Measurements from ENCODE around the gene ACSS1. TPM values are rescaled to one million over a fixed set of nuclear protein-coding genes. Genes with fewer than 3 reads are reported as not detected.

Gene ACSS1
- total and polyA plus RNA-seq, 4 donors: 11.2 to 37.3 (median 31.6) TPM

DNA sequence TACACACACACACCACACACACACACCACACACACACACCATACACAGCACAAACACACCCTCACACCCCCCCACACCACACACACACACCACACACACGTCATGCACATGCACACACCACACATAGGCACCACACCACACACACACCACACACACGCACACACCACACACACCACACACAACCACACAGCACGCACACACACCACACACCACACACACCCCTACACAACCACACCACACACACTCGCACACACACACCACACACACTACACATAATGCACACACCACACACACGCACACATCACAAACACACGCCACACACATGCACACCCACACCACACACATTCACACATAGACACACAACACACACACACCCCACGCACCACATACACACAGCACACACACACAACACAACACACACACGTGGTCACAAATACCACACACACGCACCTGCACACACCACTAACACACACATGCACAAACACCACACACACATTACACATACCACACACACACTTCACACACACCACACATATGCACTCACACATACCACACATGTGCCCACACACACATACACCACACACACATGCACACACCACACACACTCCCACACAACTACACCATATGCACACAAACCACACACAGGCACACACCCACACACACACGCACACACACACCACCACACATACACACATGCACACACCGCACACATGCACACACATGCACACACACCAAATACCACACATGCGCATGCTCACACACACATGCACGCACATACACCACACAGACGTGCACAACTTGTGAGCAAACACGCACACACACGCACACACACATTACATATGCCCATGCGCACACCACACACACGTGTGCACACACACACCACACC lies 9.4 kb upstream of the ACSS1 start:
- peaks cover 23% of the 10 kb centered on the region for H3K4me1 ChIP-seq (ENCODE audit: control insufficient read depth, insufficient read depth, low read length)
- no peak overlapping the region for H3K27ac ChIP-seq (ENCODE audit: low read depth, low read length)
- DNase-seq (ENCODE audit: low read depth in 4 of 6, low spot score in 6 of 6): no peak
- WGBS (ENCODE audit: insufficient coverage): 94% methylated on average over 17 of the region's 18 CpGs
- H3K4me3 ChIP-seq (ENCODE audit: low read depth, low read length): no peak overlapping the region
- no peaks in the 10 kb centered on the region for H3K36me3 ChIP-seq (ENCODE audit: control insufficient read depth, insufficient read depth, low read length)
- peaks cover 17% of the 10 kb centered on the region for H3K27me3 ChIP-seq (ENCODE audit: control insufficient read depth, insufficient read depth, low read length)
- no peaks in the 10 kb centered on the region for H3K9me3 ChIP-seq (ENCODE audit: control insufficient read depth, insufficient read depth, low read length)

- Histone ChIP-seq H3K9me3 (ENCODE audit: control insufficient read depth, insufficient read depth, low read length) (no peaks in the 10 kb centered on the region), H3K4me3 (ENCODE audit: low read depth, low read length) (no peak overlapping the region), H3K36me3 (ENCODE audit: control insufficient read depth, insufficient read depth, low read length) (no peaks in the 10 kb centered on the region), H3K27me3 (ENCODE audit: control insufficient read depth, insufficient read depth, low read length) (peaks cover 13% of the 10 kb centered on the region), H3K27ac (ENCODE audit: low read depth, low read length) (no peak overlapping the region), H3K4me1 (ENCODE audit: control insufficient read depth, insufficient read depth, low read length) (peaks cover 23% of the 10 kb centered on the region)
- DNase-seq (ENCODE audit: low read depth in 4 of 6, low spot score in 6 of 6): no peak
- WGBS (ENCODE audit: insufficient coverage): 26% methylated on average over 6 of the region's 6 CpGs
Observed at GRCh38 chr20:25066386-25066785, 8.4 kb upstream of the ACSS1 start.

- peak in 2 of 6 donors; percentile 82 to 83 for DNase-seq (ENCODE audit: low read depth in 4 of 6, low spot score in 6 of 6)
- 23% methylated on average over 6 of the region's 9 CpGs for WGBS (ENCODE audit: insufficient coverage)
- H3K4me1 ChIP-seq (ENCODE audit: control insufficient read depth, insufficient read depth, low read length): peaks cover 23% of the 10 kb centered on the region
- H3K36me3 ChIP-seq (ENCODE audit: control insufficient read depth, insufficient read depth, low read length): no peaks in the 10 kb centered on the region
- peaks cover 9% of the 10 kb centered on the region for H3K27me3 ChIP-seq (ENCODE audit: control insufficient read depth, insufficient read depth, low read length)
- H3K27ac ChIP-seq (ENCODE audit: low read depth, low read length): no peak overlapping the region
- H3K4me3 ChIP-seq (ENCODE audit: low read depth, low read length): no peak overlapping the region
- H3K9me3 ChIP-seq (ENCODE audit: control insufficient read depth, insufficient read depth, low read length): no peaks in the 10 kb centered on the region
Observed at GRCh38 chr20:25065625-25066338, 7.8 kb upstream of the ACSS1 start.

GRCh38 chr20:25065072-25065624 lies 7.2 kb upstream of the ACSS1 start:
- Histone ChIP-seq H3K36me3 (ENCODE audit: control insufficient read depth, insufficient read depth, low read length) (no peaks in the 10 kb centered on the region), H3K27me3 (ENCODE audit: control insufficient read depth, insufficient read depth, low read length) (peaks cover 9% of the 10 kb centered on the region), H3K9me3 (ENCODE audit: control insufficient read depth, insufficient read depth, low read length) (no peaks in the 10 kb centered on the region), H3K4me1 (ENCODE audit: control insufficient read depth, insufficient read depth, low read length) (peaks cover 23% of the 10 kb centered on the region), H3K27ac (ENCODE audit: low read depth, low read length) (no peak overlapping the region), H3K4me3 (ENCODE audit: low read depth, low read length) (no peak overlapping the region)
- 79% methylated on average over 7 of the region's 9 CpGs for WGBS (ENCODE audit: insufficient coverage)
- no peak for DNase-seq (ENCODE audit: low read depth in 4 of 6, low spot score in 6 of 6)

GRCh38 chr20:25064561-25065071 lies 6.7 kb upstream of the ACSS1 start:
- peak in 1 of 6 donors; percentile 45 for DNase-seq (ENCODE audit: low read depth in 4 of 6, low spot score in 6 of 6)

DNA sequence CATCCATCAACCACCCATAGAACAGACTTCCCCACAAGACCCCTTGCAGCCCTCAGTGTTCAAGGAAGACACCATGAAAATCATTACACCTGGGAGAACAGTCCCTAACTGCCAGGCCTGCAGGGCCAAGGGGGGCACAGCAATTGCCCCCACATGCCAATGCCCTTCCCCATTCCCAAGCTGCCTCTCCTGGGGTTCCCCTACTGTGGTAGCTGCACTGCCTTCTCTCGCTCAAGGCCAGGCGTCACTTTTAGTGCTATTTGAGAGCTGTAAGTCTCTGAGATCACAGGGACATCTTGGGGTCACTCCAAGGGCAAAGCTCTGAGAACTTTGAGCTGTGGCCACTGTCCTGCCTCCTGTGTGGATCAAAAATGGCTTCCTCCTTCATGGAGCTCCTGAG lies 6.0 kb upstream of the ACSS1 start:
- Histone ChIP-seq H3K27me3 (ENCODE audit: control insufficient read depth, insufficient read depth, low read length) (peaks cover 4% of the 10 kb centered on the region), H3K9me3 (ENCODE audit: control insufficient read depth, insufficient read depth, low read length) (no peaks in the 10 kb centered on the region), H3K36me3 (ENCODE audit: control insufficient read depth, insufficient read depth, low read length) (no peaks in the 10 kb centered on the region), H3K4me1 (ENCODE audit: control insufficient read depth, insufficient read depth, low read length) (peaks cover 34% of the 10 kb centered on the region), H3K27ac (ENCODE audit: low read depth, low read length) (no peak overlapping the region), H3K4me3 (ENCODE audit: low read depth, low read length) (no peak overlapping the region)
- WGBS (ENCODE audit: insufficient coverage): 89% methylated on average over 2 of the region's 2 CpGs
- no peak for DNase-seq (ENCODE audit: low read depth in 4 of 6, low spot score in 6 of 6)

More at GRCh38 chr20:25064561-25065071, 6.7 kb upstream of the ACSS1 start:
- H3K27ac ChIP-seq (ENCODE audit: low read depth, low read length): no peak overlapping the region
- H3K4me1 ChIP-seq (ENCODE audit: control insufficient read depth, insufficient read depth, low read length): peaks cover 29% of the 10 kb centered on the region
- 51% methylated on average over 3 of the region's 4 CpGs for WGBS (ENCODE audit: insufficient coverage)
- no peak overlapping the region for H3K4me3 ChIP-seq (ENCODE audit: low read depth, low read length)
- H3K27me3 ChIP-seq (ENCODE audit: control insufficient read depth, insufficient read depth, low read length): peaks cover 8% of the 10 kb centered on the region
- H3K9me3 ChIP-seq (ENCODE audit: control insufficient read depth, insufficient read depth, low read length): no peaks in the 10 kb centered on the region
- no peaks in the 10 kb centered on the region for H3K36me3 ChIP-seq (ENCODE audit: control insufficient read depth, insufficient read depth, low read length)

GRCh38 chr20:25063546-25063945 lies 5.6 kb upstream of the ACSS1 start:
- peaks cover 5% of the 10 kb centered on the region for H3K27me3 ChIP-seq (ENCODE audit: control insufficient read depth, insufficient read depth, low read length)
- 90% methylated on average over 11 of the region's 11 CpGs for WGBS (ENCODE audit: insufficient coverage)
- no peaks in the 10 kb centered on the region for H3K36me3 ChIP-seq (ENCODE audit: control insufficient read depth, insufficient read depth, low read length)
- no peak for DNase-seq (ENCODE audit: low read depth in 4 of 6, low spot score in 6 of 6)
- peaks cover 39% of the 10 kb centered on the region for H3K4me1 ChIP-seq (ENCODE audit: control insufficient read depth, insufficient read depth, low read length)
- H3K27ac ChIP-seq (ENCODE audit: low read depth, low read length): no peak overlapping the region
- H3K9me3 ChIP-seq (ENCODE audit: control insufficient read depth, insufficient read depth, low read length): no peaks in the 10 kb centered on the region
- H3K4me3 ChIP-seq (ENCODE audit: low read depth, low read length): no peak overlapping the region

GRCh38 chr20:25062841-25063240 lies 4.9 kb upstream of the ACSS1 start:
- H3K9me3 ChIP-seq (ENCODE audit: control insufficient read depth, insufficient read depth, low read length): no peaks in the 10 kb centered on the region
- H3K36me3 ChIP-seq (ENCODE audit: control insufficient read depth, insufficient read depth, low read length): no peaks in the 10 kb centered on the region
- no peak overlapping the region for H3K4me3 ChIP-seq (ENCODE audit: low read depth, low read length)
- no peak for DNase-seq (ENCODE audit: low read depth in 4 of 6, low spot score in 6 of 6)
- H3K27ac ChIP-seq (ENCODE audit: low read depth, low read length): no peak overlapping the region
- 92% methylated on average over 6 of the region's 7 CpGs for WGBS (ENCODE audit: insufficient coverage)
- H3K27me3 ChIP-seq (ENCODE audit: control insufficient read depth, insufficient read depth, low read length): peaks cover 9% of the 10 kb centered on the region
- peaks cover 43% of the 10 kb centered on the region for H3K4me1 ChIP-seq (ENCODE audit: control insufficient read depth, insufficient read depth, low read length)

DNA sequence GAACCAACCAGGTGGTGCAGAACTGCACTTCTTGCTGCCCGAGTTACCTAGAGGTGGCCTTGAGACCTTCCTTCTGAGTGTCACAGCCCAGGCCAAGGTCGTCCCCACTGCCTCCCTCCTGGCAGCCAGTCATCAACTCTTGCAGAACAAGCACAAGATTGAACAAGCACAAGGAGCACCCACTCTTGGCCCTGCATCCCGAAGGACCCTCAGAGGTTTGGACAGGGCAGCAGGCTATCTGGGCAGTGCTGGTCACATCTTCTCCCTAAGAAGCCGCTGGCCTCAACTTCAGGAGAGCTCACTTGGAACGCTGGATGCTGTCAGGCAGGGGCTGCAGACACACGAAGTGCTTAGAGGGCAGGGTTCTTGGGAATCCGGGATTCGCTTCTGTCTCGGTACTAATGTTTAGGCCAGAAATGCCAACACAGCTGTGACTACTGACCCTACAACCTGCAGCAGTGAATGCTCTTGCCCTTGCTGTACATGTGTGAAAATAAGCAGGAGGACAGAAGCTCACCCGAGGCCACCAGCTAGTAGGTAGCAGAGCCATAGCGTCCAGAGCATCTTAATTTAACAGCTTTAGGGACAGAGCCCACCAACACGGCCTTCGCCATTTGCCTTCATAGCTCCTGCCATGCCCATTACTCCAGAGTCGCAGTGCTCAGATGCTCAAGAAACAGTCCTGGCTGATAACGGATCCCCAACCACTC lies 4.0 kb upstream of the ACSS1 start:
- Histone ChIP-seq H3K27me3 (ENCODE audit: control insufficient read depth, insufficient read depth, low read length) (peaks cover 11% of the 10 kb centered on the region), H3K9me3 (ENCODE audit: control insufficient read depth, insufficient read depth, low read length) (no peaks in the 10 kb centered on the region), H3K4me1 (ENCODE audit: control insufficient read depth, insufficient read depth, low read length) (peaks cover 50% of the 10 kb centered on the region), H3K4me3 (ENCODE audit: low read depth, low read length) (no peak overlapping the region), H3K36me3 (ENCODE audit: control insufficient read depth, insufficient read depth, low read length) (no peaks in the 10 kb centered on the region), H3K27ac (ENCODE audit: low read depth, low read length) (no peak overlapping the region)
- DNase-seq (ENCODE audit: low read depth in 4 of 6, low spot score in 6 of 6): no peak
- WGBS (ENCODE audit: insufficient coverage): 91% methylated on average over 15 of the region's 15 CpGs
